Endodermal cell (in vitro differentiated cells): Measurements from ENCODE around the gene VASH2. TPM values are rescaled to one million over a fixed set of nuclear protein-coding genes. Genes with fewer than 3 reads are reported as not detected.

ENCODE experiments used
- DNase-seq: peaks from one replicate; pipeline ENCODE4 v3.0.0-alpha.2; 2017
- H3K27ac ChIP-seq: 2 replicates; pipeline ENCODE4 v1.5.1; 2013; ENCODE audit warnings: mild to moderate bottlenecking, low read depth, low read length, moderate library complexity
- H3K27me3 ChIP-seq: 2 replicates; pipeline ENCODE4 v1.6.1; 2013; ENCODE audit warnings: mild to moderate bottlenecking, low read length, moderate library complexity; ENCODE audit not compliant: insufficient read depth, control insufficient read depth, poor library complexity, severe bottlenecking
- H3K36me3 ChIP-seq: 2 replicates; pipeline ENCODE4 v1.7.0; 2013; ENCODE audit warnings: mild to moderate bottlenecking, low read length, moderate library complexity; ENCODE audit not compliant: control insufficient read depth, insufficient read depth
- H3K4me1 ChIP-seq: one replicate; pipeline ENCODE4 v1.7.0; 2013; ENCODE audit warnings: low read length; ENCODE audit not compliant: control insufficient read depth, insufficient read depth
- H3K4me3 ChIP-seq: 2 replicates; pipeline ENCODE4 v1.5.1; 2013; ENCODE audit warnings: mild to moderate bottlenecking, low read length, moderate library complexity
- H3K9ac ChIP-seq: 2 replicates; pipeline ENCODE4 v1.6.1; 2013; ENCODE audit warnings: mild to moderate bottlenecking, low read length, moderate library complexity; ENCODE audit not compliant: poor library complexity, severe bottlenecking; ENCODE audit errors: extremely low read depth
- H3K9me3 ChIP-seq: 2 replicates; pipeline ENCODE4 v1.6.1; 2013; ENCODE audit warnings: mild to moderate bottlenecking, low read length, moderate library complexity; ENCODE audit not compliant: control insufficient read depth
- H3K27ac Mint-ChIP-seq: 2 replicates; pipeline ENCODE4 v1.8.0; 2020; ENCODE audit warnings: mixed read lengths
- H3K27me3 Mint-ChIP-seq: 2 replicates; pipeline ENCODE4 v1.8.0; 2021; ENCODE audit warnings: mild to moderate bottlenecking, mixed read lengths; ENCODE audit not compliant: insufficient read depth
- H3K36me3 Mint-ChIP-seq: 2 replicates; pipeline ENCODE4 v1.8.0; 2020; ENCODE audit warnings: low read depth, mixed read lengths
- H3K4me1 Mint-ChIP-seq: 2 replicates; pipeline ENCODE4 v1.8.0; 2020; ENCODE audit warnings: mixed read lengths
- H3K4me3 Mint-ChIP-seq: 2 replicates; pipeline ENCODE4 v1.8.0; 2020; ENCODE audit warnings: mild to moderate bottlenecking, moderate library complexity, mixed read lengths
- H3K9me3 Mint-ChIP-seq: 2 replicates; pipeline ENCODE4 v1.8.0; 2020; ENCODE audit warnings: mild to moderate bottlenecking, mixed read lengths
- WGBS, 2 experiments: methylation state at CpG; one replicate each; pipeline versions ENCODE4 v1.1.5 to v1.1.7; 2013; ENCODE audit warnings: missing lambda C conversion rate in 2 of 2, mixed read lengths in 1 of 2; ENCODE audit not compliant: insufficient coverage in 1 of 2, insufficient read length in 1 of 2; 5-methylcytosine and 5-hydroxymethylcytosine counted together
- total RNA-seq, 2 donors: library from RNA; stranded (reverse); fragmentation: NEBNext Ultra II Directional in 1 of 2; extraction: Animal tissue kit (Norgen Biotek cat#: 25700) in 1 of 2; gene quantifications; 2 replicates in 1 of 2; 3 replicates in 1 of 2; pipeline ENCODE4 v1.2.1, GENCODE V29; 2021
- TF ChIP-seq, protein P1 (sequence below): fragments of 200-600 bp; sonication (generic); conservative IDR thresholded peaks from 2 replicates; pipeline ENCODE4 v1.5.0; 2021; ENCODE audit warnings: antibody characterized with exemption, mild to moderate bottlenecking

Gene VASH2
- total RNA-seq, 2 donors from 2014 or later: 13.7 to 30.2 TPM

GRCh38 chr1:212945056-212945455, 5.3 kb upstream of the VASH2 start:
- Mint-ChIP-seq H3K9me3 (peaks cover 17% of the 10 kb centered on the region), H3K36me3 (no peaks in the 10 kb centered on the region), H3K27me3 (peaks cover 21% of the 10 kb centered on the region), H3K4me1 (peaks cover 9% of the 10 kb centered on the region), H3K27ac (no peak overlapping the region), H3K4me3 (no peak overlapping the region)
- DNase-seq: no peak
- no peaks in the 10 kb centered on the region for H3K4me1 ChIP-seq
- H3K4me3 ChIP-seq: no peak overlapping the region
- TF ChIP-seq, protein P1, sequence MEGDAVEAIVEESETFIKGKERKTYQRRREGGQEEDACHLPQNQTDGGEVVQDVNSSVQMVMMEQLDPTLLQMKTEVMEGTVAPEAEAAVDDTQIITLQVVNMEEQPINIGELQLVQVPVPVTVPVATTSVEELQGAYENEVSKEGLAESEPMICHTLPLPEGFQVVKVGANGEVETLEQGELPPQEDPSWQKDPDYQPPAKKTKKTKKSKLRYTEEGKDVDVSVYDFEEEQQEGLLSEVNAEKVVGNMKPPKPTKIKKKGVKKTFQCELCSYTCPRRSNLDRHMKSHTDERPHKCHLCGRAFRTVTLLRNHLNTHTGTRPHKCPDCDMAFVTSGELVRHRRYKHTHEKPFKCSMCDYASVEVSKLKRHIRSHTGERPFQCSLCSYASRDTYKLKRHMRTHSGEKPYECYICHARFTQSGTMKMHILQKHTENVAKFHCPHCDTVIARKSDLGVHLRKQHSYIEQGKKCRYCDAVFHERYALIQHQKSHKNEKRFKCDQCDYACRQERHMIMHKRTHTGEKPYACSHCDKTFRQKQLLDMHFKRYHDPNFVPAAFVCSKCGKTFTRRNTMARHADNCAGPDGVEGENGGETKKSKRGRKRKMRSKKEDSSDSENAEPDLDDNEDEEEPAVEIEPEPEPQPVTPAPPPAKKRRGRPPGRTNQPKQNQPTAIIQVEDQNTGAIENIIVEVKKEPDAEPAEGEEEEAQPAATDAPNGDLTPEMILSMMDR: no peak
- peaks cover 10% of the 10 kb centered on the region for H3K9me3 ChIP-seq
- H3K9ac ChIP-seq: no peak overlapping the region
- H3K27ac ChIP-seq: no peak overlapping the region
- H3K36me3 ChIP-seq: no peaks in the 10 kb centered on the region
- H3K27me3 ChIP-seq: peaks cover 13% of the 10 kb centered on the region
- WGBS, 2 experiments: 93% methylated on average over 2 of the region's 2 CpGs

DNA sequence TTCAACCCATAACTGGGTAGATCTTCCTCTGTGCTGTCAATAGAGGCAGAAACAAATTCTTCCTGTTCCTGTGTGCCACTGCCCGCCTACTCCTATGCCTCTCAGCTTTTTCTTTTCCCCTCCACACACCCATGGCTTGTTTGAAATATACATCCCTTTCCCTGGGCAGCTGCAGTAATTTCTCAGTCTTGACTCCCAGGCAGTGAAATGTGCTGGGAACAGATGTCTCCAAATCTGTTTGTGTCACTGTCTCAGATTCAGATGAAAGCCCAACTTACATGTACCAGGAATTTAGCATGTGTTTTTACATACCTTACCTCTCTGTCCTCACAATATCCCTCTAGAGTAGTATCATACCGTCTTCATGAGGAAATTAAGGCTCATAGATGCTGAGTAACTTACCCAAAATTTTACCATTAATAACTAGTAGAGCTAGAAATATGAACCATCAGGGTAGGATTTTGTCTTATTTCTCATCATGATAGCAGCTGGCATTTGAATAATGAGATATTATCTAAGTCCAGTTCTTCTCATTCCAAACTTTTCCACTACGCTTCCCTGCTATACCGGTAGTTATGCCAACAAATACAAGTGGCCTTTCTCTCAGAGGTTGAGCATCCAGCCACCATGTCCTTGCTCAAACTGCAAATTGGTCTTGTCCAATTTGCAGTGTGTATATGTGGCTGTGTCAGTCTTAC, 4.7 kb upstream of the VASH2 start:
- H3K4me1 ChIP-seq: no peaks in the 10 kb centered on the region
- 80 to 98% methylated on average over 1 to 4 of the region's 4 CpGs for WGBS, 2 experiments
- H3K9me3 ChIP-seq: peaks cover 4% of the 10 kb centered on the region
- H3K27ac ChIP-seq: no peak overlapping the region
- no peak overlapping the region for H3K4me3 ChIP-seq
- Mint-ChIP-seq H3K4me3 (no peak overlapping the region), H3K27ac (no peak overlapping the region), H3K4me1 (peaks cover 10% of the 10 kb centered on the region), H3K27me3 (peaks cover 23% of the 10 kb centered on the region), H3K9me3 (peaks cover 12% of the 10 kb centered on the region), H3K36me3 (no peaks in the 10 kb centered on the region)
- TF ChIP-seq, protein P1: no peak
- H3K9ac ChIP-seq: no peak overlapping the region
- DNase-seq: no peak
- H3K27me3 ChIP-seq: peaks cover 14% of the 10 kb centered on the region
- no peaks in the 10 kb centered on the region for H3K36me3 ChIP-seq

- H3K9me3 Mint-ChIP-seq: peaks cover 7% of the 10 kb centered on the region
- Histone ChIP-seq H3K9me3 (no peaks in the 10 kb centered on the region), H3K9ac (no peak overlapping the region), H3K27me3 (peaks cover 14% of the 10 kb centered on the region), H3K27ac (no peak overlapping the region), H3K4me3 (no peak overlapping the region), H3K36me3 (no peaks in the 10 kb centered on the region), H3K4me1 (no peaks in the 10 kb centered on the region)
- DNase-seq: no peak
- H3K27ac Mint-ChIP-seq: no peak overlapping the region
- H3K4me3 Mint-ChIP-seq: no peak overlapping the region
- H3K27me3 Mint-ChIP-seq: peaks cover 23% of the 10 kb centered on the region
- TF ChIP-seq, protein P1: no peak
- H3K36me3 Mint-ChIP-seq: no peaks in the 10 kb centered on the region
- H3K4me1 Mint-ChIP-seq: peaks cover 4% of the 10 kb centered on the region
These were observed 3.5 kb upstream of the VASH2 start for GRCh38 chr1:212946872-212947271.
